SK-N-SH (cell line): ENCODE measurements around the gene CFAP107. TPM values are rescaled to one million over a fixed set of nuclear protein-coding genes. Genes with fewer than 3 reads are reported as not detected.

Experiments
- CTCF ChIA-PET: fragments of 300-600, 350-600 bp; formaldehyde crosslinking; extraction: SDS; loops from one replicate; lab custom pipeline; 2021; lab: Yijun Ruan, JAX
- POLR2A ChIA-PET: fragments of 350-600 bp; sonication (Branson Sonifier 250); formaldehyde crosslinking; extraction: SDS; loops from one replicate; lab custom pipeline; 2020; ENCODE audit warnings: antibody characterized with exemption, inconsistent platforms; lab: Yijun Ruan, JAX
- DNase-seq: peaks from one replicate; pipeline ENCODE4 v3.0.0; 2012
- H2AFZ ChIP-seq: fragments of 200-600 bp; sonication (generic); 2 replicates; pipeline ENCODE4 v1.8.1; 2016; ENCODE audit warnings: antibody characterized with exemption, mild to moderate bottlenecking, low read depth
- H3F3A ChIP-seq: fragments of 200-600 bp; sonication (generic); replicated peaks from 2 replicates; pipeline ENCODE3; 2016; ENCODE audit warnings: antibody characterized with exemption, mild to moderate bottlenecking; ENCODE audit not compliant: insufficient read depth
- H3K27ac ChIP-seq, 2 experiments: fragments of 200-500 bp in 1 of 2; fragments of 200-600 bp in 1 of 2; sonication (Bioruptor generic) in 1 of 2; sonication (generic), shearing (Covaris generic) in 1 of 2; 2 replicates each; pipeline versions ENCODE4 v1.5.1 to v1.6.1; 2014 to 2016; ENCODE audit warnings: low read depth in 2 of 2, inconsistent platforms in 1 of 2, low read length in 1 of 2, mild to moderate bottlenecking in 1 of 2, mixed read lengths in 1 of 2
- H3K27me3 ChIP-seq: fragments of 200-600 bp; sonication (generic), shearing (Covaris generic); 2 replicates; pipeline ENCODE4 v1.6.1; 2016; ENCODE audit warnings: mixed run types; ENCODE audit not compliant: insufficient read depth
- H3K36me3 ChIP-seq, 2 experiments: fragments of 200-500 bp in 1 of 2; fragments of 200-600 bp in 1 of 2; sonication (Bioruptor generic) in 1 of 2; sonication (generic) in 1 of 2; replicated peaks in 1 of 2; 2 replicates each; pipeline versions ENCODE3 to v1.5.1; 2014 to 2016; ENCODE audit warnings: low read length in 1 of 2, mild to moderate bottlenecking in 1 of 2; ENCODE audit not compliant: insufficient read depth in 2 of 2, control insufficient read depth in 1 of 2
- H3K4me1 ChIP-seq, 2 experiments: fragments of 200-500 bp in 1 of 2; fragments of 200-600 bp in 1 of 2; sonication (Bioruptor generic) in 1 of 2; sonication (generic), shearing (Covaris generic) in 1 of 2; 2 replicates each; pipeline versions ENCODE4 v1.5.1 to v1.6.1; 2014 to 2016; ENCODE audit warnings: low read depth in 1 of 2, low read length in 1 of 2, mixed run types in 1 of 2; ENCODE audit not compliant: insufficient read depth in 2 of 2, control insufficient read depth in 1 of 2
- H3K4me2 ChIP-seq: fragments of 200-600 bp; sonication (generic), shearing (Covaris generic); 2 replicates; pipeline ENCODE4 v1.6.1; 2017; ENCODE audit warnings: mixed run types
- H3K4me3 ChIP-seq, 2 experiments: fragments of 200-500 bp in 1 of 2; fragments of 200-600 bp in 1 of 2; sonication (Bioruptor generic) in 1 of 2; sonication (generic), shearing (Covaris generic) in 1 of 2; 2 replicates each; pipeline versions ENCODE4 v1.5.1 to v1.8.1; 2014 to 2016; ENCODE audit warnings: low read depth in 2 of 2, inconsistent platforms in 1 of 2, low read length in 1 of 2, mild to moderate bottlenecking in 1 of 2, mixed read lengths in 1 of 2, moderate library complexity in 1 of 2
- H3K79me2 ChIP-seq: fragments of 200-600 bp; sonication (generic); 2 replicates; pipeline ENCODE4 v1.8.1; 2017; ENCODE audit warnings: mild to moderate bottlenecking; ENCODE audit not compliant: insufficient read depth
- H3K9ac ChIP-seq: fragments of 200-600 bp; sonication (generic); 2 replicates; pipeline ENCODE4 v1.6.1; 2017; ENCODE audit warnings: mixed run types
- H3K9me2 ChIP-seq: fragments of 200-600 bp; sonication (generic); 2 replicates; pipeline ENCODE4 v1.6.1; 2017; ENCODE audit warnings: mixed run types
- H3K9me3 ChIP-seq: fragments of 200-600 bp; sonication (generic); 2 replicates; pipeline ENCODE4 v1.6.1; 2017; ENCODE audit warnings: mixed run types, mild to moderate bottlenecking, moderate library complexity
- H4K20me1 ChIP-seq: fragments of 200-600 bp; sonication (generic); 2 replicates; pipeline ENCODE4 v1.6.1; 2017; ENCODE audit warnings: mild to moderate bottlenecking, mixed run types; ENCODE audit not compliant: insufficient read depth
- CHD2 ChIP-seq: fragments of 150-350 bp; IDR thresholded peaks from 2 replicates; pipeline ENCODE4 v1.6.1; 2018; ENCODE audit warnings: low read length; ENCODE audit not compliant: partially characterized antibody
- CTCF ChIP-seq: fragments of 200-600 bp; sonication (generic); IDR thresholded peaks from 2 replicates; pipeline ENCODE4 v1.6.1; 2017; ENCODE audit warnings: antibody characterized with exemption, mild to moderate bottlenecking, moderate library complexity
- FOSL2 ChIP-seq: IDR thresholded peaks from 2 replicates; pipeline ENCODE4 v1.4.0; 2012; ENCODE audit warnings: low read depth, mild to moderate bottlenecking, moderate library complexity, borderline replicate concordance
- FOXJ3 ChIP-seq: sonication (generic); formaldehyde crosslinking; IDR thresholded peaks from 2 replicates; pipeline ENCODE4 v1.5.1; 2020; ENCODE audit warnings: mild to moderate bottlenecking, missing genetic modification reagents
- GATA2 ChIP-seq: sonication (generic); formaldehyde crosslinking; IDR thresholded peaks from 2 replicates; pipeline ENCODE4 v1.5.0; 2020; ENCODE audit warnings: mild to moderate bottlenecking, missing genetic modification reagents
- IRF3 ChIP-seq: fragments of 150-350 bp; IDR thresholded peaks from 2 replicates; pipeline ENCODE4 v1.6.1; 2016; ENCODE audit warnings: mild to moderate bottlenecking, low read depth, low read length
- POLR2AphosphoS5 ChIP-seq: IDR thresholded peaks from 2 replicates; pipeline ENCODE4 v1.6.1; 2012; ENCODE audit warnings: low read depth, low read length
- RXRA ChIP-seq: IDR thresholded peaks from 2 replicates; pipeline ENCODE4 v1.4.0; 2012; ENCODE audit warnings: low read depth, mild to moderate bottlenecking, borderline replicate concordance
- SMC3 ChIP-seq: IDR thresholded peaks from 2 replicates; pipeline ENCODE4 v1.6.1; 2012; ENCODE audit warnings: low read depth, low read length, improper control_type of control experiment
- TAF1 ChIP-seq: IDR thresholded peaks from 2 replicates; pipeline ENCODE4 v1.6.1; 2012; ENCODE audit warnings: low read depth, mild to moderate bottlenecking, low read length, moderate library complexity, borderline replicate concordance
- TCF12 ChIP-seq: IDR thresholded peaks from 2 replicates; pipeline ENCODE4 v1.4.0; 2012
- TEAD4 ChIP-seq: IDR thresholded peaks from 2 replicates; pipeline ENCODE4 v1.4.0; 2012; ENCODE audit warnings: mild to moderate bottlenecking, borderline replicate concordance; ENCODE audit not compliant: insufficient read depth
- WGBS: methylation state at CpG from one replicate; pipeline ENCODE4 v1.1.6; 2017; ENCODE audit warnings: low lambda C conversion rate; 5-methylcytosine and 5-hydroxymethylcytosine counted together
- polyA plus RNA-seq, 3 experiments: library from polyadenylated mRNA; depleted of rRNA; stranded (reverse); fragments of >200 nt; gene quantifications; 2 replicates each; pipeline ENCODE4 v1.2.3, GENCODE V29; 2012
- TF ChIP-seq, protein P1 (sequence below): fragments of 150-350 bp; IDR thresholded peaks from 2 replicates; pipeline ENCODE4 v1.6.1; 2017; ENCODE audit warnings: antibody characterized with exemption, low read length, low read depth, borderline replicate concordance
- TF ChIP-seq, protein P2 (sequence below): IDR thresholded peaks from 2 replicates; pipeline ENCODE4 v1.4.0; 2012; ENCODE audit warnings: low read depth, borderline replicate concordance
- TF ChIP-seq, protein P3 (sequence below): IDR thresholded peaks from 2 replicates; pipeline ENCODE4; 2012

CFAP107 gene
- polyA plus RNA-seq, 1 of the 3 experiments (the other 2 are of a cell fraction) = not detected

DNA sequence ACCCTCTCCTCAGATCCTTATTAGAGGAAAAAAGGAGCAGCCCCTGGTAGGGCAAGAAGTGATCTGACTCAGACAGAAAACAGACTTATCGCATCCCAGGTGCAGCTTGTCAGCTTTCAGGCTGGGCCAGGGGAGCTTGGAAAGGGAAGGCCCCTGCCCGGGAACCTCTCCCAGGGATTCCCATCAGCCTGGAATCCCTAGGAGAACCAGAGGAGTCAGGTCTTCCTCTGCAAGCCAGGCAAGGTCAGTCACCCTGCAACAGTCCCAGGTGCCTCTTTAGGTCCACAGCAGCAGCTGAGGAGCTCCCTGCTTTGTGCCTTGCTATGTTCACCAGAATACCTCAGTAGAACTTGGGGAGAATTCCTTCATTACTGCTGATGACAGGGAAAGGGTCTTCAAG lies 24.6 kb downstream of the CFAP107 start:
- Histone ChIP-seq H3K9me2 (no peaks in the 10 kb centered on the region), H3K27ac (no peak overlapping the region), H3K9me3 (no peaks in the 10 kb centered on the region), H3F3A (no peaks in the 10 kb centered on the region), H2AFZ (no peak overlapping the region), H3K4me1 (no peaks in the 10 kb centered on the region), H3K27me3 (no peaks in the 10 kb centered on the region; the same call in 1 of the 2 replicates), H3K4me3 (no peak overlapping the region), H4K20me1 (no peaks in the 10 kb centered on the region), H3K36me3 (no peaks in the 10 kb centered on the region), H3K79me2 (no peaks in the 10 kb centered on the region), H3K9ac (no peak overlapping the region), H3K4me2 (no peak overlapping the region)
- CTCF ChIA-PET = interaction anchor here (2.2 kb wide), 1 partner anchor 10 kb away, joined by 5 read pairs; no protein-coding TSS in a partner anchor
- no peak for DNase-seq
- TF ChIP-seq TAF1 (no peak), FOXJ3 (CRISPR knock-in tag) (no peak), IRF3 (no peak), RXRA (no peak), FOSL2 (no peak), CTCF (no peak), TCF12 (no peak), TEAD4 (no peak), GATA2 (CRISPR knock-in tag) (no peak), SMC3 (no peak), POLR2AphosphoS5 (no peak), CHD2 (no peak)
- TF ChIP-seq, protein P1, sequence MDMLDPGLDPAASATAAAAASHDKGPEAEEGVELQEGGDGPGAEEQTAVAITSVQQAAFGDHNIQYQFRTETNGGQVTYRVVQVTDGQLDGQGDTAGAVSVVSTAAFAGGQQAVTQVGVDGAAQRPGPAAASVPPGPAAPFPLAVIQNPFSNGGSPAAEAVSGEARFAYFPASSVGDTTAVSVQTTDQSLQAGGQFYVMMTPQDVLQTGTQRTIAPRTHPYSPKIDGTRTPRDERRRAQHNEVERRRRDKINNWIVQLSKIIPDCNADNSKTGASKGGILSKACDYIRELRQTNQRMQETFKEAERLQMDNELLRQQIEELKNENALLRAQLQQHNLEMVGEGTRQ = no peak
- TF ChIP-seq, protein P2, sequence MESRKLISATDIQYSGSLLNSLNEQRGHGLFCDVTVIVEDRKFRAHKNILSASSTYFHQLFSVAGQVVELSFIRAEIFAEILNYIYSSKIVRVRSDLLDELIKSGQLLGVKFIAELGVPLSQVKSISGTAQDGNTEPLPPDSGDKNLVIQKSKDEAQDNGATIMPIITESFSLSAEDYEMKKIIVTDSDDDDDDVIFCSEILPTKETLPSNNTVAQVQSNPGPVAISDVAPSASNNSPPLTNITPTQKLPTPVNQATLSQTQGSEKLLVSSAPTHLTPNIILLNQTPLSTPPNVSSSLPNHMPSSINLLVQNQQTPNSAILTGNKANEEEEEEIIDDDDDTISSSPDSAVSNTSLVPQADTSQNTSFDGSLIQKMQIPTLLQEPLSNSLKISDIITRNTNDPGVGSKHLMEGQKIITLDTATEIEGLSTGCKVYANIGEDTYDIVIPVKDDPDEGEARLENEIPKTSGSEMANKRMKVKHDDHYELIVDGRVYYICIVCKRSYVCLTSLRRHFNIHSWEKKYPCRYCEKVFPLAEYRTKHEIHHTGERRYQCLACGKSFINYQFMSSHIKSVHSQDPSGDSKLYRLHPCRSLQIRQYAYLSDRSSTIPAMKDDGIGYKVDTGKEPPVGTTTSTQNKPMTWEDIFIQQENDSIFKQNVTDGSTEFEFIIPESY = no peak
- TF ChIP-seq, protein P3, sequence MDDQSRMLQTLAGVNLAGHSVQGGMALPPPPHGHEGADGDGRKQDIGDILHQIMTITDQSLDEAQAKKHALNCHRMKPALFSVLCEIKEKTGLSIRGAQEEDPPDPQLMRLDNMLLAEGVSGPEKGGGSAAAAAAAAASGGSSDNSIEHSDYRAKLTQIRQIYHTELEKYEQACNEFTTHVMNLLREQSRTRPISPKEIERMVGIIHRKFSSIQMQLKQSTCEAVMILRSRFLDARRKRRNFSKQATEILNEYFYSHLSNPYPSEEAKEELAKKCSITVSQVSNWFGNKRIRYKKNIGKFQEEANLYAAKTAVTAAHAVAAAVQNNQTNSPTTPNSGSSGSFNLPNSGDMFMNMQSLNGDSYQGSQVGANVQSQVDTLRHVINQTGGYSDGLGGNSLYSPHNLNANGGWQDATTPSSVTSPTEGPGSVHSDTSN = no peak
- WGBS = 0% methylated on average over 2 of the region's 2 CpGs
- POLR2A ChIA-PET = no interaction called here
